IMR-90 (cell line): Measurements from ENCODE around the gene EHMT1. TPM values are rescaled to one million over a fixed set of nuclear protein-coding genes. Genes with fewer than 3 reads are reported as not detected.

Experiments
- ATAC-seq: fragments of 200-7000 bp; cut with Tn5 transposase; 2 replicates; pipeline ENCODE4 v1.9.1; 2020; ENCODE audit warnings: low read depth, mild to moderate bottlenecking, moderate library complexity
- BruUV-seq: library from RNA; stranded (reverse); fragments of 400-500 nt; replicated peaks from 2 replicates; lab custom pipeline; 2021; lab: Mats Ljungman, UMichigan
- CTCF ChIA-PET: fragments of 300-600 bp; formaldehyde crosslinking; extraction: SDS; loops from one replicate; lab custom pipeline; 2021; ENCODE audit warnings: antibody characterized with exemption; lab: Yijun Ruan, JAX
- POLR2A ChIA-PET: fragments of 300-600 bp; sonication (Branson Sonifier 250); formaldehyde crosslinking; loops from one replicate; lab custom pipeline; 2022; ENCODE audit warnings: antibody characterized with exemption; ENCODE audit not compliant: unreplicated experiment; lab: Charles Lee
- DNase-seq: peaks from one replicate; pipeline ENCODE4 v3.0.0; 2013
- H2AFZ ChIP-seq: replicated peaks from 2 replicates; pipeline ENCODE3; 2013; ENCODE audit warnings: low read length, mild to moderate bottlenecking; ENCODE audit not compliant: poor library complexity
- H2AK5ac ChIP-seq: 2 replicates; pipeline ENCODE4 v1.6.1; 2013; ENCODE audit warnings: low read depth, low read length, inconsistent platforms
- H2AK9ac ChIP-seq: replicated peaks from 2 replicates; pipeline ENCODE3; 2013; ENCODE audit warnings: mild to moderate bottlenecking, low read depth, low read length, moderate library complexity; ENCODE audit not compliant: poor library complexity
- H2BK120ac ChIP-seq: 2 replicates; pipeline ENCODE4 v1.6.1; 2013; ENCODE audit warnings: low read depth, low read length, inconsistent platforms
- H2BK15ac ChIP-seq: 3 replicates; pipeline ENCODE4 v1.6.1; 2013; ENCODE audit warnings: low read depth, low read length, inconsistent platforms
- H2BK20ac ChIP-seq: 2 replicates; pipeline ENCODE4 v1.6.1; 2013; ENCODE audit warnings: low read depth, mild to moderate bottlenecking, inconsistent platforms, low read length, moderate library complexity
- H2BK5ac ChIP-seq: 2 replicates; pipeline ENCODE4 v1.6.1; 2013; ENCODE audit warnings: mild to moderate bottlenecking, low read depth, low read length, inconsistent platforms; ENCODE audit not compliant: poor library complexity, severe bottlenecking
- H3K14ac ChIP-seq: replicated peaks from 2 replicates; pipeline ENCODE4 v1.6.1; 2013; ENCODE audit warnings: low read depth, low read length, inconsistent platforms
- H3K18ac ChIP-seq: 2 replicates; pipeline ENCODE4 v1.6.1; 2013; ENCODE audit warnings: low read depth, low read length, control low read depth
- H3K23ac ChIP-seq: 2 replicates; pipeline ENCODE4 v1.6.1; 2013; ENCODE audit warnings: low read depth, low read length, inconsistent platforms
- H3K27ac ChIP-seq: 2 replicates; pipeline ENCODE4 v1.5.1; 2013; ENCODE audit warnings: mild to moderate bottlenecking, control low read depth, low read length; ENCODE audit not compliant: insufficient read depth
- H3K27me3 ChIP-seq: 2 replicates; pipeline ENCODE4 v1.6.1; 2013; ENCODE audit warnings: low read length; ENCODE audit not compliant: control insufficient read depth, insufficient read depth
- H3K36me3 ChIP-seq: 2 replicates; pipeline ENCODE4 v1.6.1; 2013; ENCODE audit warnings: low read length, mixed read lengths; ENCODE audit not compliant: control insufficient read depth, insufficient read depth
- H3K4ac ChIP-seq: 2 replicates; pipeline ENCODE4 v1.6.1; 2013; ENCODE audit warnings: low read depth, low read length, inconsistent platforms
- H3K4me1 ChIP-seq: 2 replicates; pipeline ENCODE4 v1.6.1; 2013; ENCODE audit warnings: low read length, mixed read lengths; ENCODE audit not compliant: control insufficient read depth, insufficient read depth
- H3K4me2 ChIP-seq: 2 replicates; pipeline ENCODE4 v1.6.1; 2013; ENCODE audit warnings: low read depth, mild to moderate bottlenecking, control low read depth, low read length, moderate library complexity
- H3K4me3 ChIP-seq: 2 replicates; pipeline ENCODE4 v1.5.1; 2013; ENCODE audit warnings: low read depth, mild to moderate bottlenecking, control low read depth, low read length, moderate library complexity; ENCODE audit not compliant: insufficient read depth
- H3K56ac ChIP-seq: 2 replicates; pipeline ENCODE4 v1.6.1; 2013; ENCODE audit warnings: low read length, inconsistent platforms; ENCODE audit not compliant: insufficient read depth; ENCODE audit errors: extremely low read depth
- H3K79me1 ChIP-seq, 2 experiments: 2 replicates each; pipeline ENCODE4 v1.6.1; 2013; ENCODE audit warnings: low read length in 2 of 2, inconsistent platforms in 1 of 2, low read depth in 1 of 2
- H3K9ac ChIP-seq: 2 replicates; pipeline ENCODE4 v1.6.1; 2013; ENCODE audit warnings: low read depth, low read length, control low read depth
- H3K9me1 ChIP-seq: 2 replicates; pipeline ENCODE4 v1.6.1; 2013; ENCODE audit warnings: low read length, inconsistent platforms; ENCODE audit not compliant: insufficient read depth
- H3K9me3 ChIP-seq: 2 replicates; pipeline ENCODE4 v1.6.1; 2013; ENCODE audit warnings: low read length; ENCODE audit not compliant: control insufficient read depth, insufficient read depth
- H4K20me1 ChIP-seq: 2 replicates; pipeline ENCODE4 v1.6.1; 2013; ENCODE audit warnings: low read length, inconsistent platforms; ENCODE audit not compliant: insufficient read depth
- H4K5ac ChIP-seq: 2 replicates; pipeline ENCODE4 v1.6.1; 2013; ENCODE audit warnings: mild to moderate bottlenecking, low read depth, low read length, control low read depth
- H4K8ac ChIP-seq, 2 experiments: 2 replicates each; pipeline ENCODE4 v1.6.1; 2013; ENCODE audit warnings: low read depth in 2 of 2, low read length in 2 of 2, control low read depth in 1 of 2, inconsistent platforms in 1 of 2
- H4K91ac ChIP-seq: 2 replicates; pipeline ENCODE4 v1.6.1; 2013; ENCODE audit warnings: low read depth, low read length, inconsistent platforms; ENCODE audit not compliant: insufficient read depth
- BHLHE40 ChIP-seq: fragments of 150-350 bp; IDR thresholded peaks from 2 replicates; pipeline ENCODE4 v1.6.1; 2016; ENCODE audit warnings: mild to moderate bottlenecking, low read depth, low read length
- CEBPB ChIP-seq: IDR thresholded peaks from 2 replicates; pipeline ENCODE4 v1.6.1; 2012; ENCODE audit warnings: low read depth, low read length, improper control_type of control experiment
- CHD1 ChIP-seq: IDR thresholded peaks from 2 replicates; pipeline ENCODE4 v1.6.1; 2012; ENCODE audit warnings: low read depth, low read length, improper control_type of control experiment
- CTCF ChIP-seq: conservative IDR thresholded peaks from 2 replicates; pipeline ENCODE4 v1.5.1; 2012; ENCODE audit warnings: mild to moderate bottlenecking, low read depth, low read length, improper control_type of control experiment
- FOS ChIP-seq: fragments of 150-350 bp; IDR thresholded peaks from 2 replicates; pipeline ENCODE4 v1.6.1; 2016; ENCODE audit warnings: low read depth, low read length
- MAFK ChIP-seq: IDR thresholded peaks from 2 replicates; pipeline ENCODE4 v1.6.1; 2012; ENCODE audit warnings: low read depth, low read length, improper control_type of control experiment
- MAZ ChIP-seq: IDR thresholded peaks from 2 replicates; pipeline ENCODE4 v1.6.1; 2012; ENCODE audit warnings: low read depth, mild to moderate bottlenecking, low read length, improper control_type of control experiment, moderate library complexity, borderline replicate concordance
- MXI1 ChIP-seq: IDR thresholded peaks from 2 replicates; pipeline ENCODE4 v1.6.1; 2012; ENCODE audit warnings: low read depth, mild to moderate bottlenecking, low read length, moderate library complexity, borderline replicate concordance
- NFE2L2 ChIP-seq: fragments of 150-350 bp; IDR thresholded peaks from 2 replicates; pipeline ENCODE4 v1.6.1; 2016; ENCODE audit warnings: low read depth, mild to moderate bottlenecking, low read length
- POLR2A ChIP-seq: IDR thresholded peaks from 2 replicates; pipeline ENCODE4 v1.6.1; 2012; ENCODE audit warnings: mild to moderate bottlenecking, low read depth, low read length
- RAD21 ChIP-seq: IDR thresholded peaks from 2 replicates; pipeline ENCODE4 v1.6.1; 2012; ENCODE audit warnings: low read length, improper control_type of control experiment
- RCOR1 ChIP-seq: IDR thresholded peaks from 2 replicates; pipeline ENCODE4 v1.6.1; 2012; ENCODE audit warnings: mild to moderate bottlenecking, low read length, improper control_type of control experiment; ENCODE audit not compliant: insufficient replicate concordance
- RFX5 ChIP-seq: IDR thresholded peaks from 2 replicates; pipeline ENCODE4 v1.8.0; 2012; ENCODE audit warnings: low read depth, mild to moderate bottlenecking, low read length, moderate library complexity
- SMC3 ChIP-seq: fragments of 150-350 bp; IDR thresholded peaks from 2 replicates; pipeline ENCODE4 v1.6.1; 2016; ENCODE audit warnings: low read depth, mild to moderate bottlenecking, antibody characterized with exemption, low read length, moderate library complexity
- USF2 ChIP-seq: fragments of 150-350 bp; IDR thresholded peaks from 2 replicates; pipeline ENCODE4 v1.6.1; 2017; ENCODE audit warnings: mild to moderate bottlenecking, antibody characterized with exemption, low read length, low read depth
- WGBS, 2 experiments: methylation state at CpG; one replicate each; pipeline versions ENCODE4 v1.1.5 to v1.1.7; 2013; ENCODE audit warnings: missing lambda C conversion rate in 2 of 2; ENCODE audit not compliant: insufficient read length in 1 of 2; ENCODE audit errors: extremely low coverage in 2 of 2; 5-methylcytosine and 5-hydroxymethylcytosine counted together
- dilution Hi-C: fragments of 300-500 bp; cut with HindIII; formaldehyde crosslinking; loops from one replicate; pipeline ENCODE4 v1.14.3; 2018; ENCODE audit warnings: low sequenced_read_pairs; ENCODE audit not compliant: unreplicated experiment
- in situ Hi-C: fragments of 300-500 bp; cut with MboI; formaldehyde crosslinking; loops from 3 replicates; pipeline ENCODE4 v1.14.3; 2019; ENCODE audit warnings: low sequenced_read_pairs, inconsistent platforms, mixed read lengths
- intact Hi-C: fragments of 100-400 bp; cut with micrococcal nuclease; formaldehyde crosslinking; loops from 2 replicates; pipeline ENCODE4 v1.10.0; 2022
- polyA plus RNA-seq, 3 experiments: library from polyadenylated mRNA; depleted of rRNA; stranded (reverse); fragments of >200 nt; gene quantifications; 2 replicates each; pipeline ENCODE4 v1.2.3, GENCODE V29; 2012; ENCODE audit warnings: low replicate concordance in 1 of 3
- total RNA-seq: library from RNA; depleted of rRNA; stranded (reverse); fragments of >200 nt; gene quantifications from 2 replicates; pipeline ENCODE4 v1.2.3, GENCODE V29; 2012
- TF ChIP-seq, protein P1 (sequence below): fragments of 150-350 bp; IDR thresholded peaks from 2 replicates; pipeline ENCODE4 v1.6.1; 2016; ENCODE audit warnings: low read depth, mild to moderate bottlenecking, low read length, moderate library complexity, borderline replicate concordance

EHMT1 gene
- total and polyA plus RNA-seq, 2 of the 4 experiments (the other 2 are of a cell fraction), result 32.8 to 35.1 TPM

- Histone ChIP-seq H3K9ac (no peak overlapping the region), H4K91ac (no peak overlapping the region), H3K4me1 (no peaks in the 10 kb centered on the region), H3K4me2 (no peak overlapping the region), H2AK9ac (no peak overlapping the region), H2BK15ac (no peak overlapping the region), H3K79me1 (peaks cover 14 to 52% of the 10 kb centered on the region in 2 experiments), H3K27ac (no peak overlapping the region), H3K56ac (no peak overlapping the region), H4K20me1 (peaks cover 3% of the 10 kb centered on the region; the same call in 1 of the 2 replicates), H2AK5ac (no peak overlapping the region), H3K4ac (no peak overlapping the region), H3K4me3 (no peak overlapping the region), H3K9me1 (peaks cover 13% of the 10 kb centered on the region), H4K5ac (no peak overlapping the region), H3K14ac (no peak overlapping the region), H3K9me3 (no peaks in the 10 kb centered on the region), H4K8ac (no peak overlapping the region), H2BK5ac (no peak overlapping the region), H3K36me3 (peaks cover 53% of the 10 kb centered on the region), H2BK20ac (no peak overlapping the region), H2AFZ (no peak overlapping the region), H3K27me3 (no peaks in the 10 kb centered on the region), H3K23ac (no peak overlapping the region), H3K18ac (no peak overlapping the region), H2BK120ac (no peak overlapping the region)
- CTCF ChIA-PET, result no interaction called here
- dilution Hi-C loops, result no loop called here
- ATAC-seq (no peak), DNase-seq (no peak)
- intact Hi-C loops, result no loop called here
- in situ Hi-C loops, result no loop called here
- BruUV-seq, result no TSS peak
- WGBS, 2 experiments, result 95% methylated on average over 6 of the region's 17 CpGs; no CpG with 5 or more reads in 1 of the 2 experiments
- POLR2A ChIA-PET, result no interaction called here
- no peak for TF ChIP-seq NFE2L2
- TF ChIP-seq MAZ, result no peak
- no peak for TF ChIP-seq CEBPB
- no peak for TF ChIP-seq FOS
- TF ChIP-seq RFX5, result no peak
- no peak for TF ChIP-seq MAFK
- no peak for TF ChIP-seq MXI1
- TF ChIP-seq CTCF, result no peak
- TF ChIP-seq SMC3, result no peak
- no peak for TF ChIP-seq RCOR1
- TF ChIP-seq CHD1, result no peak
- TF ChIP-seq USF2, result no peak
- no peak for TF ChIP-seq RAD21
- TF ChIP-seq, protein P1, sequence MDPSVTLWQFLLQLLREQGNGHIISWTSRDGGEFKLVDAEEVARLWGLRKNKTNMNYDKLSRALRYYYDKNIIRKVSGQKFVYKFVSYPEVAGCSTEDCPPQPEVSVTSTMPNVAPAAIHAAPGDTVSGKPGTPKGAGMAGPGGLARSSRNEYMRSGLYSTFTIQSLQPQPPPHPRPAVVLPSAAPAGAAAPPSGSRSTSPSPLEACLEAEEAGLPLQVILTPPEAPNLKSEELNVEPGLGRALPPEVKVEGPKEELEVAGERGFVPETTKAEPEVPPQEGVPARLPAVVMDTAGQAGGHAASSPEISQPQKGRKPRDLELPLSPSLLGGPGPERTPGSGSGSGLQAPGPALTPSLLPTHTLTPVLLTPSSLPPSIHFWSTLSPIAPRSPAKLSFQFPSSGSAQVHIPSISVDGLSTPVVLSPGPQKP, result no peak
- TF ChIP-seq BHLHE40, result no peak
- TF ChIP-seq POLR2A, result no peak
These were observed 145.4 kb downstream of the EHMT1 start for GRCh38 chr9:137764171-137764671.
